GM11168 (cell line): ENCODE results near the gene KY.

Experiments
- in situ Hi-C: fragments of 300-500 bp; cut with MboI; formaldehyde crosslinking; loops from one replicate; pipeline ENCODE4 v1.12.0; 2022; ENCODE audit warnings: low sequenced_read_pairs; ENCODE audit not compliant: unreplicated experiment

KY gene

GRCh38 chr3:134677196-134677986 is 26.6 kb upstream of the KY start:
- in situ Hi-C loops = no loop called here

- in situ Hi-C loops = no loop called here
Measured at GRCh38 chr3:134675726-134676256, 25.0 kb upstream of the KY start.

- in situ Hi-C loops = no loop called here
Measured at GRCh38 chr3:134672571-134672970, 21.7 kb upstream of the KY start.

GRCh38 chr3:134667956-134668355 is 17.1 kb upstream of the KY start:
- in situ Hi-C loops = no loop called here

GRCh38 chr3:134667406-134667805 is 16.6 kb upstream of the KY start:
- in situ Hi-C loops = no loop called here

GRCh38 chr3:134666885-134667284 is 16.1 kb upstream of the KY start:
- in situ Hi-C loops = no loop called here

GRCh38 chr3:134666466-134666865 is 15.6 kb upstream of the KY start:
- in situ Hi-C loops = no loop called here

- in situ Hi-C loops = no loop called here
Measured at GRCh38 chr3:134666052-134666451, 15.2 kb upstream of the KY start.

- in situ Hi-C loops = no loop called here
Measured at GRCh38 chr3:134665243-134665642, 14.4 kb upstream of the KY start.

GRCh38 chr3:134663721-134664456 is 13.1 kb upstream of the KY start:
- in situ Hi-C loops = no loop called here

- in situ Hi-C loops = no loop called here
Measured at GRCh38 chr3:134660046-134660441, 9.2 kb upstream of the KY start.

GRCh38 chr3:134659391-134660045 is 8.7 kb upstream of the KY start:
- in situ Hi-C loops = no loop called here

GRCh38 chr3:134658555-134658954 is 7.7 kb upstream of the KY start:
- in situ Hi-C loops = no loop called here

GRCh38 chr3:134656211-134656800 is 5.5 kb upstream of the KY start:
- in situ Hi-C loops = no loop called here

GRCh38 chr3:134655706-134656105 is 4.9 kb upstream of the KY start:
- in situ Hi-C loops = no loop called here

GRCh38 chr3:134654031-134654430 is 3.2 kb upstream of the KY start:
- in situ Hi-C loops = no loop called here

GRCh38 chr3:134652886-134653630 is 2.2 kb upstream of the KY start:
- in situ Hi-C loops = no loop called here

- in situ Hi-C loops = no loop called here
Measured at GRCh38 chr3:134652409-134652831, 1.6 kb upstream of the KY start.

- in situ Hi-C loops = no loop called here
Measured at GRCh38 chr3:134651347-134652041, 672 bp upstream of the KY start.
